HepG2 (cell line): Measurements from ENCODE around the gene GNL1. TPM values are rescaled to one million over a fixed set of nuclear protein-coding genes. Genes with fewer than 3 reads are reported as not detected.

Experiments
- CEBPB ChIP-seq: IDR thresholded peaks from 2 replicates; pipeline ENCODE4 v1.6.1; 2011; ENCODE audit warnings: low read depth, low read length, improper control_type of control experiment, borderline replicate concordance
- FOSL2 ChIP-seq: sonication (generic); formaldehyde crosslinking; IDR thresholded peaks from 2 replicates; pipeline ENCODE4 v1.4.0; 2020; ENCODE audit warnings: missing genetic modification reagents
- GABPA ChIP-seq, 2 experiments: IDR thresholded peaks; 2 replicates each; pipeline ENCODE4 v1.6.1; 2011 to 2016; ENCODE audit warnings: low read depth in 2 of 2, low read length in 1 of 2, missing biosample characterization in 1 of 2, missing genetic modification characterization in 1 of 2
- HMG20B ChIP-seq: conservative IDR thresholded peaks from 2 replicates; pipeline ENCODE4 v1.6.1; 2016; ENCODE audit warnings: missing genetic modification reagents, missing compliant biosample characterization
- KAT8 ChIP-seq: IDR thresholded peaks from 2 replicates; pipeline ENCODE4 v1.6.1; 2016; ENCODE audit warnings: missing genetic modification reagents, missing compliant biosample characterization
- NAIF1 ChIP-seq: sonication (generic); formaldehyde crosslinking; IDR thresholded peaks from 2 replicates; pipeline ENCODE4 v1.5.0; 2020; ENCODE audit warnings: mild to moderate bottlenecking, missing genetic modification reagents, borderline replicate concordance
- ZFYVE20 ChIP-seq: sonication (generic); formaldehyde crosslinking; IDR thresholded peaks from 2 replicates; pipeline ENCODE4 v1.8.0; 2023; ENCODE audit warnings: low read depth, mild to moderate bottlenecking, moderate library complexity, missing genetic modification reagents, borderline replicate concordance
- ZNF263 ChIP-seq: sonication (generic); formaldehyde crosslinking; IDR thresholded peaks from 2 replicates; pipeline ENCODE4 v1.4.0; 2020; ENCODE audit warnings: missing genetic modification reagents
- ZNF550 ChIP-seq: sonication (generic); formaldehyde crosslinking; IDR thresholded peaks from 2 replicates; pipeline ENCODE4 v1.4.0; 2020; ENCODE audit warnings: mild to moderate bottlenecking, missing genetic modification reagents, borderline replicate concordance
- ZNF589 ChIP-seq: sonication (generic); formaldehyde crosslinking; conservative IDR thresholded peaks from 2 replicates; pipeline ENCODE4 v1.8.0; 2022; ENCODE audit warnings: mild to moderate bottlenecking, moderate library complexity, missing genetic modification reagents
- ZNF780A ChIP-seq: sonication (generic); formaldehyde crosslinking; IDR thresholded peaks from 2 replicates; pipeline ENCODE4 v1.8.0; 2022; ENCODE audit warnings: mild to moderate bottlenecking, missing genetic modification reagents, moderate library complexity
- polyA plus RNA-seq, 8 experiments: library from polyadenylated mRNA; depleted of rRNA in 3 of 8; stranded (reverse) in 7 of 8; unstranded in 1 of 8; fragments of >200 nt; fragmentation: Illumina TruSeq in 4 of 8; extraction: Trizol in 4 of 8; gene quantifications; 2 replicates each; pipeline versions ENCODE4 v1.2.1 to v1.2.3, GENCODE V29; 2011 to 2016; ENCODE audit warnings: low read depth in 4 of 8, missing spikeins in 1 of 8, mixed read lengths in 1 of 8; ENCODE audit not compliant: insufficient read depth in 1 of 8
- total RNA-seq, 5 experiments: library from RNA; depleted of rRNA; stranded (reverse); fragments of >200 nt; fragmentation: Illumina TruSeq; extraction: Trizol; gene quantifications; 2 replicates each; pipeline ENCODE4 v1.2.3, GENCODE V29; 2016; ENCODE audit warnings: low read depth in 1 of 5
- TF ChIP-seq, protein P1 (sequence below): sonication (generic); formaldehyde crosslinking; IDR thresholded peaks from one replicate; pipeline ENCODE4 v1.5.1; 2020; ENCODE audit warnings: mild to moderate bottlenecking, missing genetic modification reagents; ENCODE audit errors: not compliant biosample characterization
- TF ChIP-seq, protein P2 (sequence below): sonication (generic); formaldehyde crosslinking; IDR thresholded peaks from 2 replicates; pipeline ENCODE4 v1.9.0; 2022; ENCODE audit warnings: missing genetic modification reagents, mild to moderate bottlenecking, borderline replicate concordance
- TF ChIP-seq, protein P3 (sequence below): sonication (generic); formaldehyde crosslinking; IDR thresholded peaks from 2 replicates; pipeline ENCODE4 v1.4.0; 2020; ENCODE audit warnings: mild to moderate bottlenecking, missing genetic modification reagents
- TF ChIP-seq, protein P4 (sequence below): sonication (generic); formaldehyde crosslinking; IDR thresholded peaks from 2 replicates; pipeline ENCODE4 v1.5.1; 2020; ENCODE audit warnings: mild to moderate bottlenecking, missing genetic modification reagents, moderate library complexity

Gene GNL1
- total and polyA plus RNA-seq, 2 of the 13 experiments (the other 11 are each of a cell fraction or from before 2014, with no cell fraction given) = 35.0 to 55.6 TPM

DNA sequence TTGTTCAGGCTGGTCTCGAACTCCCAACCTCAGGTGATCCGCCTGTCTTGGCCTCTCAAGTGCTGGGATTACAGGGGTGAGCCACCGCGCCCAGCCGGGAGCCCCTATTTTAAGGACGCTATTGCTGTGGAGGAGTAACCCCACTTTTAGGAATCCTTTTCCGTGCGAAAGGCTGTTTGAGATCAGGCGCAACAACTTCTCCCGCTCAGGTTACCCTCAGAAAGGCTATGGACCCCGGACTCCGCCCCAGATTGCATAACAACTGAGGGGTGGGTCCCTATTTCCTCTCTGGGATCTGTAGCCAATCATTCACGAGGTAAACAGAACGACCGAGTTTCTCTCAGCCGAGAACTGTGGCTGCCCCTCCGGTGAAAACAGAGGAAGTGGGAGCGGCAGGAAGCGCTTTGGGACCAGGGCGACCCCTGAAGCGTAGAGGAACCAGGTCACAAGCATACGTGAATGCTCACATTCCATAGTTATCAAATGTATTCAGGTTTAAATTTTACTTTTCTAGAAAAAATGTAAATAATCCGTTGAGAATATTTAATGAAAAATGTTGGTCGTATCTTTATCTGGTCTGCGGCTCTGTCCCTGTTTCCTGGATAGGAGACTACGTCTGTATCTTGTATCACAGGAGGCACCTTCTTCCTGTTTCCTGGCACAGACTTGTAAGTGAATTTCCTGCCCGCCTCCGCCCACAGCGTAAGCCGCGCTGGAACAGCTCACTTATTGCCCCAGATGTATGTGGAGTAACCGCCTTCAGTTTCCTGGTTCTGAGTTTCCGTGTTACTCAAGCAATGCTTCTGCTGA lies 40.1 kb downstream of the GNL1 start (continued):
- TF ChIP-seq, protein P1, sequence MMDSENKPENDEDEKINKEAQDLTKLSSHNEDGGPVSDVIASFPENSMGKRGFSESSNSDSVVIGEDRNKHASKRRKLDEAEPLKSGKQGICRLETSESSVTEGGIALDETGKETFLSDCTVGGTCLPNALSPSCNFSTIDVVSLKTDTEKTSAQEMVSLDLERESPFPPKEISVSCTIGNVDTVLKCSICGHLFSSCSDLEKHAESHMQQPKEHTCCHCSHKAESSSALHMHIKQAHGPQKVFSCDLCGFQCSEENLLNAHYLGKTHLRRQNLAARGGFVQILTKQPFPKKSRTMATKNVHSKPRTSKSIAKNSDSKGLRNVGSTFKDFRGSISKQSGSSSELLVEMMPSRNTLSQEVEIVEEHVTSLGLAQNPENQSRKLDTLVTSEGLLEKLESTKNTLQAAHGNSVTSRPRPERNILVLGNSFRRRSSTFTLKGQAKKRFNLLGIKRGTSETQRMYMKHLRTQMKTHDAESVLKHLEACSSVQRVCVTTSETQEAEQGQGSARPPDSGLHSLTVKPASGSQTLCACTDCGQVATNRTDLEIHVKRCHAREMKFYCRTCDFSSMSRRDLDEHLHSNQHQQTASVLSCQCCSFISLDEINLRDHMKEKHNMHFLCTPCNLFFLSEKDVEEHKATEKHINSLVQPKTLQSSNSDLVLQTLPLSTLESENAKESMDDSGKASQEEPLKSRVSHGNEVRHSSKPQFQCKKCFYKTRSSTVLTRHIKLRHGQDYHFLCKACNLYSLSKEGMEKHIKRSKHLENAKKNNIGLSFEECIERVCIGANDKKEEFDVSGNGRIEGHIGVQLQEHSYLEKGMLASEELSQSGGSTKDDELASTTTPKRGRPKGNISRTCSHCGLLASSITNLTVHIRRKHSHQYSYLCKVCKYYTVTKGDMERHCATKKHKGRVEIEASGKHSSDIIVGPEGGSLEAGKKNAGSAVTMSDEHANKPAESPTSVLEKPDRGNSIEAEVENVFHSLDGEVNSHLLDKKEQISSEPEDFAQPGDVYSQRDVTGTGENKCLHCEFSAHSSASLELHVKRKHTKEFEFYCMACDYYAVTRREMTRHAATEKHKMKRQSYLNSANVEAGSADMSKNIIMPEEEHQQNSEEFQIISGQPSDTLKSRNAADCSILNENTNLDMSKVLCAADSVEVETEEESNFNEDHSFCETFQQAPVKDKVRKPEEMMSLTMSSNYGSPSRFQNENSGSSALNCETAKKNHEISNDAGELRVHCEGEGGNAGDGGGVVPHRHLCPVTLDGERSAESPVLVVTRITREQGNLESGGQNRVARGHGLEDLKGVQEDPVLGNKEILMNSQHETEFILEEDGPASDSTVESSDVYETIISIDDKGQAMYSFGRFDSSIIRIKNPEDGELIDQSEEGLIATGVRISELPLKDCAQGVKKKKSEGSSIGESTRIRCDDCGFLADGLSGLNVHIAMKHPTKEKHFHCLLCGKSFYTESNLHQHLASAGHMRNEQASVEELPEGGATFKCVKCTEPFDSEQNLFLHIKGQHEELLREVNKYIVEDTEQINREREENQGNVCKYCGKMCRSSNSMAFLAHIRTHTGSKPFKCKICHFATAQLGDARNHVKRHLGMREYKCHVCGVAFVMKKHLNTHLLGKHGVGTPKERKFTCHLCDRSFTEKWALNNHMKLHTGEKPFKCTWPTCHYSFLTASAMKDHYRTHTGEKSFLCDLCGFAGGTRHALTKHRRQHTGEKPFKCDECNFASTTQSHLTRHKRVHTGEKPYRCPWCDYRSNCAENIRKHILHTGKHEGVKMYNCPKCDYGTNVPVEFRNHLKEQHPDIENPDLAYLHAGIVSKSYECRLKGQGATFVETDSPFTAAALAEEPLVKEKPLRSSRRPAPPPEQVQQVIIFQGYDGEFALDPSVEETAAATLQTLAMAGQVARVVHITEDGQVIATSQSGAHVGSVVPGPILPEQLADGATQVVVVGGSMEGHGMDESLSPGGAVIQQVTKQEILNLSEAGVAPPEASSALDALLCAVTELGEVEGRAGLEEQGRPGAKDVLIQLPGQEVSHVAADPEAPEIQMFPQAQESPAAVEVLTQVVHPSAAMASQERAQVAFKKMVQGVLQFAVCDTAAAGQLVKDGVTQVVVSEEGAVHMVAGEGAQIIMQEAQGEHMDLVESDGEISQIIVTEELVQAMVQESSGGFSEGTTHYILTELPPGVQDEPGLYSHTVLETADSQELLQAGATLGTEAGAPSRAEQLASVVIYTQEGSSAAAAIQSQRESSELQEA (CRISPR knock-in tag) = no peak
- no peak for TF ChIP-seq ZNF589 (CRISPR knock-in tag)
- TF ChIP-seq ZNF780A (CRISPR knock-in tag) = no peak
- TF ChIP-seq KAT8 (CRISPR knock-in tag) = peak; percentile 95
- TF ChIP-seq, protein P2, sequence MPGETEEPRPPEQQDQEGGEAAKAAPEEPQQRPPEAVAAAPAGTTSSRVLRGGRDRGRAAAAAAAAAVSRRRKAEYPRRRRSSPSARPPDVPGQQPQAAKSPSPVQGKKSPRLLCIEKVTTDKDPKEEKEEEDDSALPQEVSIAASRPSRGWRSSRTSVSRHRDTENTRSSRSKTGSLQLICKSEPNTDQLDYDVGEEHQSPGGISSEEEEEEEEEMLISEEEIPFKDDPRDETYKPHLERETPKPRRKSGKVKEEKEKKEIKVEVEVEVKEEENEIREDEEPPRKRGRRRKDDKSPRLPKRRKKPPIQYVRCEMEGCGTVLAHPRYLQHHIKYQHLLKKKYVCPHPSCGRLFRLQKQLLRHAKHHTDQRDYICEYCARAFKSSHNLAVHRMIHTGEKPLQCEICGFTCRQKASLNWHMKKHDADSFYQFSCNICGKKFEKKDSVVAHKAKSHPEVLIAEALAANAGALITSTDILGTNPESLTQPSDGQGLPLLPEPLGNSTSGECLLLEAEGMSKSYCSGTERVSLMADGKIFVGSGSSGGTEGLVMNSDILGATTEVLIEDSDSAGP = peak; percentile 66; the same call in 1 of the 2 replicates
- peak; percentile 97 for TF ChIP-seq NAIF1 (CRISPR knock-in tag)
- TF ChIP-seq ZNF550 = no peak
- TF ChIP-seq FOSL2 (CRISPR knock-in tag) = peak; percentile 55
- TF ChIP-seq, protein P3, sequence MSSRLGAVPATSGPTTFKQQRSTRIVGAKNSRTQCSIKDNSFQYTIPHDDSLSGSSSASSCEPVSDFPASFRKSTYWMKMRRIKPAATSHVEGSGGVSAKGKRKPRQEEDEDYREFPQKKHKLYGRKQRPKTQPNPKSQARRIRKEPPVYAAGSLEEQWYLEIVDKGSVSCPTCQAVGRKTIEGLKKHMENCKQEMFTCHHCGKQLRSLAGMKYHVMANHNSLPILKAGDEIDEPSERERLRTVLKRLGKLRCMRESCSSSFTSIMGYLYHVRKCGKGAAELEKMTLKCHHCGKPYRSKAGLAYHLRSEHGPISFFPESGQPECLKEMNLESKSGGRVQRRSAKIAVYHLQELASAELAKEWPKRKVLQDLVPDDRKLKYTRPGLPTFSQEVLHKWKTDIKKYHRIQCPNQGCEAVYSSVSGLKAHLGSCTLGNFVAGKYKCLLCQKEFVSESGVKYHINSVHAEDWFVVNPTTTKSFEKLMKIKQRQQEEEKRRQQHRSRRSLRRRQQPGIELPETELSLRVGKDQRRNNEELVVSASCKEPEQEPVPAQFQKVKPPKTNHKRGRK (CRISPR knock-in tag) = peak; percentile 52; the same call in 1 of the 2 replicates
- TF ChIP-seq HMG20B (CRISPR knock-in tag) = 0 out of 2 replicates have a peak, but pooled peaks have one; percentile 12
- TF ChIP-seq ZNF263 (CRISPR knock-in tag) = no peak
- no peak for TF ChIP-seq ZFYVE20 (CRISPR knock-in tag)
- TF ChIP-seq GABPA (IDR thresholded peaks at IDR 0.05; ENCODE audit: low read depth, low read length) = peak; percentile 47
- TF ChIP-seq GABPA (CRISPR knock-in tag; IDR thresholded peaks at IDR 0.05; ENCODE audit: low read depth) = peak; percentile 88
- TF ChIP-seq, protein P4, sequence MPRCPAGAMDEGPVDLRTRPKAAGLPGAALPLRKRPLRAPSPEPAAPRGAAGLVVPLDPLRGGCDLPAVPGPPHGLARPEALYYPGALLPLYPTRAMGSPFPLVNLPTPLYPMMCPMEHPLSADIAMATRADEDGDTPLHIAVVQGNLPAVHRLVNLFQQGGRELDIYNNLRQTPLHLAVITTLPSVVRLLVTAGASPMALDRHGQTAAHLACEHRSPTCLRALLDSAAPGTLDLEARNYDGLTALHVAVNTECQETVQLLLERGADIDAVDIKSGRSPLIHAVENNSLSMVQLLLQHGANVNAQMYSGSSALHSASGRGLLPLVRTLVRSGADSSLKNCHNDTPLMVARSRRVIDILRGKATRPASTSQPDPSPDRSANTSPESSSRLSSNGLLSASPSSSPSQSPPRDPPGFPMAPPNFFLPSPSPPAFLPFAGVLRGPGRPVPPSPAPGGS = peak; percentile 36; the same call in 1 of the 2 replicates
- peak; percentile 98 for TF ChIP-seq CEBPB
